GM21576 (cell line): Measurements from ENCODE around the gene GLP1R.

Experiments used
- ATAC-seq: cut with Tn5 transposase; IDR thresholded peaks from one replicate; pipeline ENCODE4 v1.9.1; 2021; ENCODE audit warnings: mild to moderate bottlenecking, moderate library complexity; ENCODE audit not compliant: unreplicated experiment

Gene GLP1R

DNA sequence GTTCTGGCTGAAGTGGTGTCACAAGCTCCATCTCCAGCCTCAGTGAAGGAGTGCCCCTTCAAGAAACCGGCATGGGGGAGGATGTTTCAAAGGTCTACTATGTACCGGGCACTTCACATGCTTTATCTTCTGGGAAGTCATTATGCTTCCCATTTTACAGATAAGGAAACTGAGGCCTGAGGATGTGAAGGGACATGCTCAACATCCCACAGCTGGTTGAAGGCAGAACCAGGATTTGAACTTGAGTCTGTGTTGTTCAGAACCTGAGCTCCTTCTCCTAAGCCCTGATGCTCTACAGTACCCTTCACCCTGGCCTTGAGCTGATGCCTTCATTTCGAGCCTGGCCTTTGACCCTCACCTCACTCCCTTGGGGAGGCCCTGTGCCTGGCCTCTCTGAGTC lies 13.0 kb downstream of the GLP1R start:
- ATAC-seq = no peak

DNA sequence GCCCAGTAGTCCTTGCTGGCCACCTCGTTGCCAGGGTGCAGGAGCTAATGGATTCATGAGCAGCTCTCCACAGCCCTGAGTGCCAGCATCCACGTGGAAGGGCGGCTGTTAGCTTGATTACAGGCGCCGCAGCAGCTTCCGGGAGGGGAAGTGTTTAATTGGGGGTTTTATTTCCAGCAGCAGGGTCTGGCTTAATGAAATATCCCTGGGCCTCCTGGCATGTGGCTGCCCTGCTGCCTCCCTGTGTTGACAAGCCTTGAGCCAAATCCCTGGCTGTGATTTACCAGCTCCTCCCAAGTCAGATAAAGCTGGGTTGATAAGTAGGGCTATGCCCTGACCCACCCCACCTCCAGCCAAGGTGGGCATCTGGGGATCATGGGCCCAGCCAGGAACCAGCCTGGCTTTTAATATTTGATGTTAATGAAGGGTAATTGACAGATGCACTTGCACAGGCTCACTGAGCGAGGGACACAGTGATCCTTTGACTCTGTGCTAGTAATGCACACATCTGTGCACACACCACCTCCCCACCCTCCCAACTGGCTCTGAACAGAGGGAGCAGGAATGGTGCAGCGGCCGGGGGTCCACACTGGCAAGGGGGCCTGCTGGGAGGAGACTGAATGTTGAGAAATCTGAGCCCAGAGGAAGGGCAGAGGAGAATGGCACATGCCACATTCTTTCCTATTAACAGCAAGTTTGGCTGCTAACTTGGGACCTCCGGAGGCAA lies 13.6 kb downstream of the GLP1R start:
- ATAC-seq = no peak

DNA sequence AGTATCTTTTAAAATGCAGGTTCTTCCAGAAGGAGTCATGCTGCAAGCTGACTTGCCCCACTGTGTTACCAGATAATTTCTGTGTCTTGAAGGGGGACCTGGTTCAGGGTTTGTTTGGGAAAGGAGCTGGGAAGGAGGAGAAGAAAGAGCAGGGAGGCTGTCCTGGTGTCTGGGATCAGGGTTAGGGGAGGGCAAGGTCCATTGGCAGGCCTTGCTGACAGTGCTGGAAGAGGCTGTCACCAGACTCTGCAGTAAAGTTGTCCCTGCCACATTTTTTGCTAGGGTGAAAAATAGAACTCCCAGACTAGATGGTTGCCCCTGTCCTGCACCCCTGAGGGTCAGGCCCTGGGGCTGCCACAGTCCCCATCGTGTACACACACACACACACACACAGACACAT lies 14.9 kb downstream of the GLP1R start:
- ATAC-seq = no peak

DNA sequence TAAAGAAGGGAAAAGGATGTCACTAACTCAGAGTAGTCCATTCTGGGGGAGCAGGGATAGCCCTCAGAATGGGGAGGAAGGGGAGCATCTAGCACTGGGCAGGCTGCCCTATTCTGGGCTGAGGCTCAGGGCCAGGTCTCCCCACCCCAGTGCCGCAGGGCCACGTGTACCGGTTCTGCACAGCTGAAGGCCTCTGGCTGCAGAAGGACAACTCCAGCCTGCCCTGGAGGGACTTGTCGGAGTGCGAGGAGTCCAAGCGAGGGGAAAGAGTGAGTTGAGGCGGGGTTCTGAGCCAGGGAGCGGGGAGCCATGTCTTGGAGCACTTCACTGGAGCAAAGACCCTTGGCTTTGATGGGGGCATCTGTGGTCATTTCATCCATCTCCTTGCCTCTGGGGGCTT lies 17.0 kb downstream of the GLP1R start:
- no peak for ATAC-seq

DNA sequence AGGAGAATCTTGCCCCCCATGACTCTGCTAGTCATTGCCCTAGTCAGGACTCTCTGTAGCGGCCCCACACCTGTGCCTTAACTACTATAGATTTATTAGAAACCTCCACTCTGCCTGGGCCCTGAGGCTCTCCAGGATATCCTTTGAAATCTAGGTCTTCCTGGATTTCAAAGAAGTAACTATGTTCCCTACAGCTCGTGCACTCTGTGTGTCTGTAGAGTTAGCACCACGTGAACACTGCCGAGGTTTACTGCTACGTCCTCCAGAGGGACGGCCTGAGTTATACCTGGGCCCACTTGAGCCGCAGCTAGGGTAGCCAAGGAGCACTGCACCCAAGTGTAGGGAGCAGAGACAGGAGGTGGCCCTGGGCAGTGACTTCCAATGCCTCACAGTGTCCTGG lies 19.8 kb downstream of the GLP1R start:
- ATAC-seq = no peak

DNA sequence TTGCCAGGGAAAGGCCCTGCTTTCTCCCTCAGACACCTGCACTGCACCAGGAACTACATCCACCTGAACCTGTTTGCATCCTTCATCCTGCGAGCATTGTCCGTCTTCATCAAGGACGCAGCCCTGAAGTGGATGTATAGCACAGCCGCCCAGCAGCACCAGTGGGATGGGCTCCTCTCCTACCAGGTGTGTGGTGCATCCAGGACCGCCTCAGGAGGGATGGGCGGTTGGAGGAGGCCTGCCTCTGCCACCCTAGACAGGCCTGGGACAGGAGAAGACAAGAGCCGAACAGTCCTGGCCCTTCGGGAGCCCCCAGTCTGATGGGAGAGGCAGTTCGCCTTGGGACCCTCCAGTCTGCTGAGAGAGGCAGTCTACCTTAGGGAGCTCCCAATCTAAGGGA lies 24.2 kb downstream of the GLP1R start:
- ATAC-seq = no peak

DNA sequence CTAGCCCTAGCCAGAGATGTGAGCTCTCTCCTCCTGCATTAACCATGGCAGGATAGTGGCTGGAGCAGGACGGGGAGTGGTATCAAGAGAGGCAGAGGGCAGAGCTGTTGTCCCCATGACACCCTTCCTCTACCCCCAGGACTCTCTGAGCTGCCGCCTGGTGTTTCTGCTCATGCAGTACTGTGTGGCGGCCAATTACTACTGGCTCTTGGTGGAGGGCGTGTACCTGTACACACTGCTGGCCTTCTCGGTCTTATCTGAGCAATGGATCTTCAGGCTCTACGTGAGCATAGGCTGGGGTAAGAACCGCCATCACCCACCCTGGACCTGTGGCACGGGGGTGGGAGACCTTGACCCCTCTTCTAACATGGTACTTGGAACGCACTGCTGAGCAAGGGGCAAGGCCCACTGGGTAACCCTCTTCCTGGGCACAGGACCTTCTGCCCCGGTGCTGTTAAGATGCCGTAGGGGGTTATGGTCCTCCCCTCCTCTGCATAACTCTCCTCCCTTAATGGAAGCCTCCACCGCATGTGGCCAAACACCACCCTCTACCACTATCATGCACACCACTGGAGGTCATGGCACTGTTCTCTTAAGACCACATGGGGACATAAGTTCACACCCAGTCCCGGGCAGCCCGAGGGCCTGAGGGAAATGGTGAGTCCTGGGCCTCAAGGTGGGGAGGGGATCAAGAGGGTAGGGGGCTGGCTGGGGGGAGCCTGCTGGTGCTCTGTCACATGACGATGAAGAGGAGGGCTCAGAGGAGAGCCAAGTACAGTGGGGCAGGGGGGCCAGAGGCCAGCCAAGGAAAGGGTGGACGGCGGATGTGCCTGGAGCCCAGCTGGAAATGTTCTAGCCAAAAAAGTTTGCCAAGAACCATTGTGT lies 25.1 kb downstream of the GLP1R start:
- no peak for ATAC-seq

DNA sequence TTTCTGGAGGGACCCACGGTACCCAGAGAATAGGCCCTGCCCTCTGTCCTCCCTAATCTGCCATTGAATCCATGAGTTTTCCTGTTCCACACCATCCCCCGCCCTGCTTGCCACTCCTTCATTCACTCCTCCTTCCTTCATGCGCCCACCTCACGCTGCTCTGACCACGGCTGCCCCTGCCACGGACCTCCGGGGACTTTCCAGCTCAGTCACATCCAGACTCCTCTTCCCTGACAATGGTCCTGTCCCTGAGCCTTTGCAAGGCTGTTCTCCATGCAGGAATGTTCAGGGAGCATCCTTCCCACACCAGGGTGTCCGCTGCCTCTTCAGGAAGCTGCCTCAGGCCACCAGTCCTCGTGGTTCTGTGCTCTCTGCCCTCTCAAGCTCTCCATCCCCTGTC lies 25.9 kb downstream of the GLP1R start:
- no peak for ATAC-seq

DNA sequence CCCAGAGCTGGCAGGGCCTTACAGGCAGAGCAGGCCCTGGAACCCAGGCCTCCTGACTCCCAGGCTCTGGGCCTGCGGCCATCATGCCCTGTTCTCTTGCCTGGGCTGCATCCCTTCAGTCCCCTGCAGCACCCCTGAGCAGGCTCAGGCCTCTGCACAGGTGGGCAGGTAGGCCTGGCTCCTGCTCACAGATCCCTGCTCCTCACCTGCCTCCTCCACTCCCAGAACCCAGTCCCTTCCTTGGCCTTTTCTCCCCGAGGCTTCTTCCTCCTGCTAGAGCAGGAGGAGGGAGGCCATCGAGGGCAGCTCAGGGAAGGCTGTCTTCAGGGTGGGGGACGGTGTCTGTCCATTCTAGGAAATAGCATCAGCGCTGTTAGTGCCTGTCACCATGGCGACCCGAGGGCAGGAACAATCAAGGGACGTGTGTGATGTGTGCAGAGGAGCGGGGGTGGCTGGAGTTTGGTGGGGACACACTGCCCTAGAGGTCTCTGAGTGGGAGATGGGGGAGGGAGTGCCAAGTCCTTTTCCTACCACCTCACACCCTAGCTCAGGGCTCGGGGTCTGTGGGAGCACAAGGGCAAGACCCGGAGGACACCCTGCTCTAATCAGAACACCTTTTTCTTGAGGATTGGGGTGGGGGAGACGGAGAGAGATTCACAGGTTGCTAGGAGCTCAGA lies 26.6 kb downstream of the GLP1R start:
- ATAC-seq = no peak

DNA sequence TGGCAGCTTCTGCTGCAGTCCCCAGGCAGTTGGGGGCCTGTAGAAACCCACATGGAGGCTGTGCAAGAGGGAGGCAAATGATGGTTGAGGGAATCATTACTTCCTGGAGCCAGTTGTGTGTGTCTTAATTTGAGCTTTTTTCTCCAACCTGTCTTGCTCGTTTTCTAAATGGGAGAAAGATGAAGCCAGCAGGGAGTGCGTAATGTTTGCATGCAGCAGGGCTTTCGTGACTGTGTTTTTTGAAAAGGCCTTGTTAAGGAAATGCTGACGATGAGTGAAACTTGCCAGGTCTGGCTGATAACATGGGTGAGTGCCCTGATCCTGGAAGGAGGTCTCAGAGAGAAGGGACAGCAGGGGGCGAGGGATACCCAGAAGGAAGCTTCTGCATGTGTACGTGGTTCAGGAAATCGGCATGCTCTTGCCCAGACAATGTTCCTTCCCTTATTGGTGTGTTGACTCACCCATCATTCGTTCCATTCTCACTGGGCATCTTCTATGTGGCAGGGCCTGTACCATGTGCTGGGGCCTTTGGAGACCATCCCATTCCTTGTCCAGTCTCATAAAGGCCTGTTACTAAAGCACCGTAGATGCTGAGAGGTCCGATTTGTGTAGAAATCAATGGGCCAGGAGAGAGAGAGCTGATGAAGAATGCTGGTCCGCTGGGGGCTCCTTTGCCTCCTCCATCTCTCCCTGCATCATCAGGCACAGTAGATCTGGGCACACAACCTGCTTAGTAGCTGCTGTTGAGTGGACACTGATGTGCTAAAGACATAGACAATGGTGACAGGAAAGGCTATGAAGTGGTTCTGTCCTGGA lies 27.4 kb downstream of the GLP1R start:
- no peak for ATAC-seq

DNA sequence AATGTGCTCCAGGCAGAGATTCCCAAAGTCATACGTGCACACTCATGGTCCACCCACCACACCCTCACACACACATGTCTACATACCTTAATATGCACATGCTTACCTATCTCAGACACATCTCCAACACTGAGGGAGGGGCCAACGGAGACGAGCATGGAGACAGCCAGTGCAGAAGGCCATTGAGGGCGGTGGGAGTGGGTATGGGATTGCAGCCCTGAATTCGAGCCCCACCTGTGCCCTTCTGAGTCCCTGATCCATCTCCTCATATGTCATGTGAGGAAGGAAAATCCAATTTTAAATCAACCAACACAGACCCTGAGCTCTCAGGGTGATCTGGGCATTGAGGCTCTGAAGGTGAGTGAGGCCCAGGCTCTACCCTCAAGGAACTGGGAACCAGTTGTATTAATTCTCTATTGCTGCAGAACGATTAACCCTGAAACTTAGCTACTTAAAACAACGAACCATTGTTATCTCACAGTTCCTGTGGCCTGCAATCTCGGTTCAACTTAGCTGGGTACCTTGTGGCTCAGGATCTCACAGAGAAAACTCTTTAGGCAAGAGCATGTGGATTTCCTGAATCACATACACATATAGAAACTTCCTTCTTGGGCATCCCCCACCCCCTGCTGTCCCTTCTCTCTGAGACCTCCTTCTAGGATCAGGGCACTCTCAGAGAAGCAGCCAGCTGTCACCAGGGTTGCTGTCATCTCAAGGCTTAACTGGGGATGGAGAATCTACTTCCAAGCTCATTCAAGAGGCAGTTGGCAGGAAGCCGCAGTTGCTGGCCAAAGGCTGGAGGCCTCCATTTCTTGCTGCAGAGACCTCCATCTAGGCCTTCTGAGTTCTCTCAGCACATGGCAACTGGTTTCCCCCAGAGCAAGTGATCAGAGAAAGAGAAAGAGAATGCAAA lies 28.3 kb downstream of the GLP1R start:
- ATAC-seq = no peak

DNA sequence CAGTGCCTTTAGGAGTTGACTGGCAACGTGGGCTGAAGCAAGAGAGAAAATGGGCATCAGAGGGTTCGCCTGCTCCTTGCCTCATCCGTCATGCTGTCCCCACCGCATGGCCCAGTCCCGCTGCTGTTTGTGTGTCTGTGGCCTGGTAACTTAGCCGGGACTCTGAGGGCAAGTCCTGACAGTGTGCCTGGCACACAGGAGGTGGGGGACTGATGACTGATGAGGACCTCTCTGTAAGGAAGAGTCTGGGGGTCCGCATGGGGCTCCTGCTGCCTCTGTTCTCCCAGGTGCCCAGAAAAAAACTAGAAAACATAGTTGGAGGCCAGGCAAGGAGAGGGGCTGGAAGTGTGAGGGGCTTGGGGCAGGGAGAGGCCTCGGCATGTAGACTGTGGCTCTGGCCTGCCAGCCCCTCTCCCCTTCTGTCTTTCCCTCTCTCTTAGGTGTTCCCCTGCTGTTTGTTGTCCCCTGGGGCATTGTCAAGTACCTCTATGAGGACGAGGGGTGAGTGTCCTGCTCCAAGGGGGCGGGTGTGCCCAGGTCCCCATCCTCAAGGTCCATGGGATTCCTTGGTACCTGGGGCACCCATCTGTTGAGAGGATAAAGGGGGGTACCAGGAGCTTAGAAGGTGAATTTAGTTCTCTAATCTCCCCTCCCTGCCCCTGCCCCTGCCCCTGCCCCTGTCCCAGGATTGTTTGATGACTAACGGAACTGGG lies 29.5 kb downstream of the GLP1R start:
- ATAC-seq = no peak

DNA sequence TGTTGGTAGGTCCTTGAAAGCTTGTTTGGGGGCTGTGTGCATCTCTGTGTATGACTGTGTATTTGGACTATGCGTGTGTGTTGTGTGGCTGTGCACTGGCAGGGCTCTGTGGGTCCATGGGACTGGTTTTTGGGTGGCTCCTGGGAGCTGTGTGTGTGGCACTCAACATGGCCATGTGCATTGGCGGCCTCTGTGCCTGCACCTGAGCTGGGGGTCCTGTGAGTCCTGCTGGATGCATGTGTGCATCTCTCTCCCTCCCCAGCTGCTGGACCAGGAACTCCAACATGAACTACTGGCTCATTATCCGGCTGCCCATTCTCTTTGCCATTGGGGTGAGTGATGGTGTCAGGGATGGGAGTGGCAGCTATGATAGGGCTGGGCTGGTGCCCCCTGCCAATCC lies 30.1 kb downstream of the GLP1R start:
- no peak for ATAC-seq

DNA sequence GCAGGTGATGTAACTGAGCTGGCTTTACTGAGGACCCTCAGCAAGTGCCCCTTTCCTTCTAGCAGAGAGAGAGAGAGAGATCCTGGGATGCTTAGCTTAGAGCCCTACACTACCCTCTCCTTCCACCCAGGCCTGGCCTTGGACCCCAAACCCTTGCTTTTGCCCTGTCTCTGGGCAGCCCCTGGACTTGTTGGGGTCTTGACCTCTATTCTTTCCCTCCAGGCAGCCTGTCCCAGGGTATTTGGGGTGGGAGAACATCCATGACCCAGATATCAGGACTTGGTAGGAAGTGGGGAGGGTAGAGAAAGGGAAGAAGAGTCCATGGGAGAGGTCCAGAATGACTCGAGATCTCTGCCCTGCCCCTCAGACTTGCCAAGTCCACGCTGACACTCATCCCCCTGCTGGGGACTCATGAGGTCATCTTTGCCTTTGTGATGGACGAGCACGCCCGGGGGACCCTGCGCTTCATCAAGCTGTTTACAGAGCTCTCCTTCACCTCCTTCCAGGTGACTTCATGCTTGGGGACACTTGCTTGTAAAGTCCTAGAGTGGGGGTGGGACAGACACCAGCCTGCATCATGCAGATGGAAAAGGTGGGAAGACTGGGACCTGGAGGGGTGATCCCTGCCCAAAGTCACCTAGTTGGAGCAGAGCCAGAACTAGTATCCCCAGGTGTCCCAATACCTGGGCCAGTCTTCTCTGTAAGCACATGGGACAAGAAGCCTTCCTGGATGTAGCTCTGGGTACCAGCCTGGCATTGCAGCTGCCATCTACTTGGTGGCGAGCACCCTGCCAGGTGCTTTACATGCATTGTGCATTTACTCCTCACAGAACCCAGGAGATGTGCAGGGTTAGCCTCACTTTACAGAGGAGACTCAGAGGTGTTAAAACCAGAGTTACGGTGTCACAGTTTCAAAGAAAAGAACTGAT lies 30.9 kb downstream of the GLP1R start:
- no peak for ATAC-seq

DNA sequence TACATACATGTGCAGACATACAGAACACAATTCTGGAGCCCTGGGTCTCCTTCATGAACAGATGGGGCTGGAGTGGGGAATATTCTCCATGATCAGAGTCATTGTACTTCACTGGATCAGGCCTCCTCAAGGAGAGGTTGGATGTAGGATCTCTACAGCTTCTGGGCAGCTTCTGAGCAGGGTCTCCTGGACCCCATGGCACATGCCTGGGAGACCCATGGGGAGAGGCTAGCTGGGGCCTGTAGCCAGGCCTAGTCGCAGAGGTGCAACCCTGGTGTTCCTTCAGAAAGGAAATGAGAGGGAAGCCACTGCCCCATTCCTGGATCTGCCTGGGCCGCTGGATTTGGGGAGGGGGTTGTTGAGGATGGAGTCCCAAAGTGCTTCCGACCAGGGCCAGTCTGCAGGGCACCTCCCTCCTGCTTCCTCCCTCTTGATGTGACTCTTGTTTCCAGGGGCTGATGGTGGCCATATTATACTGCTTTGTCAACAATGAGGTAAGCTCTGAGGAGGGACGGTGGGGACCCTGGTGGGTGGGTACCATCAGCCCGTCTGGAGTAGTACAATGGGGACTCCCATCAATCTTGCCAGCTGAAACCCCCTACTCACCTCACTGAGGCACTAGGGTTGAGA lies 31.8 kb downstream of the GLP1R start:
- no peak for ATAC-seq

DNA sequence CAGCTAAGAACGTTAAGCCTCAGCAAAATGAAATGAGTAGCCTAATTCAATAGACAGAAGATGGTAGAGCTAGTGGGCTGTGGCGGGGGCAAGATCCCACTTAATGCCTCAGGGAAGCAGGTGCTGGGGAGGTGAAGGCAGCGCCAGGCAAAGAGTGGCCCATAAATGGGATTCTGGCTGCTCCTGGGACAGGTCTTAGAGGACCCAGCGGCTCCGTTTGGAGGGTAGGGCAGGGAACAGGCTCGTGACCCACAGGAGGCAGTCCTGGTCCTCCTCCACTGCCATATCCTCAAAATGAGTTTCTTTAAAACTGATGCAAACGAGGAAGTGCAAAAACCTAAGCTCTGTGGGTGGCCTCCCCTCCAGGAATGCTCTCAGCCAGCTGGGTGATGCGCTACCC lies 33.7 kb downstream of the GLP1R start:
- ATAC-seq = no peak

DNA sequence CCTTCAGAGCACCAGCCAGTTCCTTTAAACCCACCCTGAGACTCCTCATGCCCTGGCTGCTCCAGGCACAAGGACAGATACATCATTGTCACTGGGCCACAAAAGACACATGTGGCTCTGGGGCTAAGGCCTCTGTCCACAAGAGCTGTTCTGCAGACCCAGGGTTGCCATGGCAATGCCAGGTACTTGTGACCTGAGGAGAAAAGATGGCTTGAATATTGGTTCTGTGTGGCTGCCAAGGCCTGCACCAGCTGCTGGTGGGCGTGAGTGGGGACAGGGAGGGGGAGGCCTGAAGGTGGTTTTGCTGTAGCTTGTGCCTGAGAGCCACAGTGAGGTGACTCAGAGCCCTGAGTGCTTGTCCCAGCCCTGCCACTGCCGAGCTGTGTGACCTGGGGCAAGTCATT lies 34.7 kb downstream of the GLP1R start:
- ATAC-seq = no peak

DNA sequence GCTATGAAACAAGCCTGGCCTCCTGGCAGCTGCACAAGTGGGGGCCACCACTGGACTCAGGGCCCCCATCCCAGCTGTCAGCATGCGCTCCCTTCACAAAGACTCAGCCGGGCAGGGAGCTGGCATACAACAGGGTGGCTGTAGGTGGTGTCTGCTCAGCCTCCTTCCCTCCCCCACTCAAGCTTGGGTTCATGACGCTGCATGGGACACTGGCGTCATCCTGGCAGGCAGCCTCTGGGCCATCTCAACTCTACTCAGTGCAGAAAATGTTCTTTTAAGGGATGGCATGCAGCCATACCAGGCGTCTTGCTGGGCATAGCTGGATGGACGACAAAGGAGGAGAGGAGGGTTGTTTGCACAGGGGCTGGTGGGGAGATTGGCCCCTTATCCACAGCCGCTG lies 35.9 kb downstream of the GLP1R start:
- no peak for ATAC-seq
